GM18909 (cell line): ENCODE data around the gene PNCK.

Experiments
- ATAC-seq: cut with Tn5 transposase; IDR thresholded peaks from one replicate; pipeline ENCODE4 v1.9.1; 2021; ENCODE audit warnings: mild to moderate bottlenecking; ENCODE audit not compliant: unreplicated experiment, poor library complexity

The PNCK gene

GRCh38 chrX:153643431-153644351, 29.9 kb downstream of the PNCK start:
- no peak for ATAC-seq

- ATAC-seq = no peak
Measured at GRCh38 chrX:153642655-153643430, 30.8 kb downstream of the PNCK start.

GRCh38 chrX:153642051-153642654, 31.5 kb downstream of the PNCK start:
- ATAC-seq = no peak

GRCh38 chrX:153641627-153642026, 32.0 kb downstream of the PNCK start:
- no peak for ATAC-seq

GRCh38 chrX:153640736-153641575, 32.7 kb downstream of the PNCK start:
- no peak for ATAC-seq

GRCh38 chrX:153640045-153640686, 33.4 kb downstream of the PNCK start:
- no peak for ATAC-seq

- ATAC-seq = no peak
Measured at GRCh38 chrX:153639177-153640044, 34.2 kb downstream of the PNCK start.

GRCh38 chrX:153638436-153639176, 35.0 kb downstream of the PNCK start:
- no peak for ATAC-seq

GRCh38 chrX:153638041-153638371, 35.6 kb downstream of the PNCK start:
- ATAC-seq = no peak

GRCh38 chrX:153637121-153638040, 36.2 kb downstream of the PNCK start:
- no peak for ATAC-seq

GRCh38 chrX:153636716-153637115, 36.9 kb downstream of the PNCK start:
- ATAC-seq = no peak

- ATAC-seq = no peak
Measured at GRCh38 chrX:153635788-153636668, 37.6 kb downstream of the PNCK start.

- ATAC-seq = no peak
Measured at GRCh38 chrX:153635388-153635787, 38.2 kb downstream of the PNCK start.

GRCh38 chrX:153634832-153635231, 38.8 kb downstream of the PNCK start:
- ATAC-seq = no peak

- no peak for ATAC-seq
Measured at GRCh38 chrX:153634236-153634635, 39.4 kb downstream of the PNCK start.

GRCh38 chrX:153633607-153634180, 39.9 kb downstream of the PNCK start:
- ATAC-seq = no peak
